ENCODE results near the gene COL16A1.

The COL16A1 gene

GRCh38 chr1:31644560-31645273 is 59.1 kb downstream of the COL16A1 start, which contains the start of gene PEF1:
Gene PEF1 (minus strand): TSS chr1:31644876. CDS start chr1:31644864, 12 bp downstream.
- H4K20me1 ChIP-seq (ENCODE audit: insufficient read depth, low read length), result peaks cover 4% of the 10 kb centered on the region
- peak within 1 kb of the TSS; percentile 75 for H2AFZ ChIP-seq (ENCODE audit: low read depth, low read length)
- DNase-seq (peak; percentile 99), ATAC-seq (ENCODE audit: insufficient read depth, low read depth) (peak; percentile 86)
- no peaks in the 10 kb centered on the region for H3K9me3 ChIP-seq (ENCODE audit: insufficient read depth, low read length, severe bottlenecking)
- no peak for TF ChIP-seq CTCF (IDR thresholded peaks at IDR 0.05; ENCODE audit: borderline replicate concordance, extremely low read depth, low read length, poor library complexity, severe bottlenecking)
- TF ChIP-seq EZH2 (IDR thresholded peaks at IDR 0.05; ENCODE audit: borderline replicate concordance, low read depth, low read length, severe bottlenecking), result no peak
- no peaks in the 10 kb centered on the region; the same call in 1 of the 2 replicates for H3K36me3 ChIP-seq (ENCODE audit: insufficient read depth, low read length)
- H3K9ac ChIP-seq (ENCODE audit: low read depth, low read length), result peak within 1 kb of the TSS; percentile 76
- H3K27ac ChIP-seq (ENCODE audit: low read length), result peak within 1 kb of the TSS; percentile 94
- H3K79me2 ChIP-seq (ENCODE audit: insufficient read depth, low read length), result peaks cover 46% of the 10 kb centered on the region
- peak within 1 kb of the TSS; percentile 95 for H3K4me2 ChIP-seq (ENCODE audit: insufficient read depth, low read length)
- peaks cover under 1% of the 10 kb centered on the region for H3K27me3 ChIP-seq (ENCODE audit: insufficient read depth, low read length, poor library complexity)
- peaks cover 40% of the 10 kb centered on the region for H3K4me1 ChIP-seq (ENCODE audit: insufficient read depth, low read length)
- H3K4me3 ChIP-seq (ENCODE audit: low read depth in 1 of 2, low read length in 2 of 2), result peak within 1 kb of the TSS; percentile 52 to 68

GRCh38 chr1:31643976-31644559 is 59.7 kb downstream of the COL16A1 start:
- Histone ChIP-seq H3K27me3 (ENCODE audit: insufficient read depth, low read length, poor library complexity) (no peaks in the 10 kb centered on the region), H4K20me1 (ENCODE audit: insufficient read depth, low read length) (peaks cover 10% of the 10 kb centered on the region), H3K79me2 (ENCODE audit: insufficient read depth, low read length) (peaks cover 53% of the 10 kb centered on the region), H2AFZ (ENCODE audit: low read depth, low read length) (peak overlapping the region; percentile 75), H3K4me1 (ENCODE audit: insufficient read depth, low read length) (peaks cover 41% of the 10 kb centered on the region), H3K27ac (ENCODE audit: low read length) (peak overlapping the region; percentile 94), H3K4me3 (ENCODE audit: low read depth in 1 of 2, low read length in 2 of 2) (peak overlapping the region; percentile 52 to 68), H3K4me2 (ENCODE audit: insufficient read depth, low read length) (peak overlapping the region; percentile 95), H3K9ac (ENCODE audit: low read depth, low read length) (peak overlapping the region; percentile 76), H3K36me3 (ENCODE audit: insufficient read depth, low read length) (no peaks in the 10 kb centered on the region; the same call in 1 of the 2 replicates), H3K9me3 (ENCODE audit: insufficient read depth, low read length, severe bottlenecking) (no peaks in the 10 kb centered on the region)
- ATAC-seq (ENCODE audit: insufficient read depth, low read depth) (no peak; the same call in 2 of the 3 replicates), DNase-seq (no peak)
- no peak for TF ChIP-seq CTCF (IDR thresholded peaks at IDR 0.05; ENCODE audit: borderline replicate concordance, extremely low read depth, low read length, poor library complexity, severe bottlenecking)
- no peak for TF ChIP-seq EZH2 (IDR thresholded peaks at IDR 0.05; ENCODE audit: borderline replicate concordance, low read depth, low read length, severe bottlenecking)

- Histone ChIP-seq H4K20me1 (ENCODE audit: insufficient read depth, low read length) (peaks cover 21% of the 10 kb centered on the region), H3K27ac (ENCODE audit: low read length) (no peak overlapping the region), H3K9me3 (ENCODE audit: insufficient read depth, low read length, severe bottlenecking) (no peaks in the 10 kb centered on the region), H3K36me3 (ENCODE audit: insufficient read depth, low read length) (no peaks in the 10 kb centered on the region; the same call in 1 of the 2 replicates), H3K79me2 (ENCODE audit: insufficient read depth, low read length) (peaks cover 65% of the 10 kb centered on the region), H3K4me1 (ENCODE audit: insufficient read depth, low read length) (peaks cover 41% of the 10 kb centered on the region), H3K4me2 (ENCODE audit: insufficient read depth, low read length) (peak overlapping the region; percentile 95; the same call in 1 of the 2 replicates), H3K9ac (ENCODE audit: low read depth, low read length) (no peak overlapping the region), H3K4me3 (ENCODE audit: low read depth in 1 of 2, low read length in 2 of 2) (no peak overlapping the region), H3K27me3 (ENCODE audit: insufficient read depth, low read length, poor library complexity) (no peaks in the 10 kb centered on the region), H2AFZ (ENCODE audit: low read depth, low read length) (no peak overlapping the region)
- no peak for TF ChIP-seq EZH2 (IDR thresholded peaks at IDR 0.05; ENCODE audit: borderline replicate concordance, low read depth, low read length, severe bottlenecking)
- TF ChIP-seq CTCF (IDR thresholded peaks at IDR 0.05; ENCODE audit: borderline replicate concordance, extremely low read depth, low read length, poor library complexity, severe bottlenecking), result no peak
- no peak for ATAC-seq (ENCODE audit: insufficient read depth, low read depth)
- DNase-seq, result no peak
These were observed 60.9 kb downstream of the COL16A1 start for GRCh38 chr1:31642897-31643296.
